HG03280 (cell line): Measurements from ENCODE around the gene STAG2.

ENCODE experiments used
- ATAC-seq: cut with Tn5 transposase; IDR thresholded peaks from one replicate; pipeline ENCODE4 v1.9.1; 2021; ENCODE audit warnings: mild to moderate bottlenecking, moderate library complexity; ENCODE audit not compliant: unreplicated experiment

Gene STAG2

DNA sequence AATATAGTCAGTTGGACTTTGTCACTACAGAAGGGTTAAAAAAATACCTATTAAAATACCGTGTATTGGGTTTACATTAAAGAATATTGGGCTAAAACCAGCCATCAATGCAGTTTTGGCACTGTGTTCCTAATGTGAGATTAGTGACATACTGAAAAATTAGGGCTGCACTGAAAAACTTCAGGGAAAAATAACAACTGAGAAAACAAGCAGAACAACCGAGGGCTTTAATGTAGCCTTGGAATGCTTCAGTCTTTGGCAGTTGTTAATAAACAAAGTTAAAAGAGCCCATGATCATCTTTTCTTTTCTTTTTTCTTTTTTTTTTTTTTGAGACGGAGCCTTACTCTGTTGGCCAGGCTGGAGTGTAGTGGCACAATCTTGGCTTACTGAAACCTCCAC, 12.4 kb downstream of the STAG2 start:
- ATAC-seq: no peak

DNA sequence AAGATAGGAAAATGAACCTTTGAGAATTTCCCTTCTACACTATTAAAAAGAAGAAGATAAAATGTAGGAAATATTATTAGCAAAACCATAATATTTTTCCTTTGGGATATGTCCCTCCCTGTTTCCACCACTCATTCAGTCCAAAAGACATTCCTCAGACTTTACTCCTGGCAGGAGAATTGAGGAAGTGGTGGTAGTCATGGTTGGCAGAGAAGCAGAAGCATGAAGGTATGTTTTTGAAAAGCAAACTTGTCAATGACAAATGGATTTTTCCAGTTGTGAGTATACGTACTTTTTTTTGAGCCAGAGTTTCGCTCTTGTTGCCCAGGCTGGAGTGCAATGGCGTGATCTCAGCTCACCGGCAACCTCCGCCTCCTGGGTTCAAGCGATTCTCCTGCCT, 13.7 kb downstream of the STAG2 start:
- ATAC-seq: no peak

DNA sequence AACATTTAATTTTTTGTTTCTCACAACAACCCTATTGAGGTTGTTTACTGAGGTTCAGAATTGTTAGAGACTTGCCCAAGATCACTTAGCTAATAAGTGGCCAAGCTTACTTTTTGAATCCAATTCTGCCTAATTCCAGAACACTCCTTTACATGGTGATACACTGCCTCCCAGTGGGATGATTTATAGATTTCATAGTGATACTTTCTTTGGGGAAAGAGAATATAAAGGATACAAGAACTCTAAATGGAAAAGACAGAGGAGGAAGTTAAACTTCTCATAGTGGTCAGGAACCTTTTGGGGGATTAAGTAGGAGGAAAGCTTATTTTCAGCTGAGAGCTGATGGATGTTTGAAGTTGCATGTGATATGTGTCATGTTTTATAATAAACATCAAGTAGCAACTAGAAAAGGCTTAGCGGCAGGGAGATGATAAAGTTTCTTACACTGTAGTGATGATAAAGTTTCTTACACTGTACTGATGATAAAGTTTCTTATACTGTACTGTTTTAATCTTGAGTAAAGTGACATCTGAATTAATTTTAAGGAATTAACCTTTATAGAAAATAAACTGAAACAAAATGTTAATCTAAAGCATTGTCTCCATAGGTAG, 15.3 kb downstream of the STAG2 start:
- no peak for ATAC-seq

DNA sequence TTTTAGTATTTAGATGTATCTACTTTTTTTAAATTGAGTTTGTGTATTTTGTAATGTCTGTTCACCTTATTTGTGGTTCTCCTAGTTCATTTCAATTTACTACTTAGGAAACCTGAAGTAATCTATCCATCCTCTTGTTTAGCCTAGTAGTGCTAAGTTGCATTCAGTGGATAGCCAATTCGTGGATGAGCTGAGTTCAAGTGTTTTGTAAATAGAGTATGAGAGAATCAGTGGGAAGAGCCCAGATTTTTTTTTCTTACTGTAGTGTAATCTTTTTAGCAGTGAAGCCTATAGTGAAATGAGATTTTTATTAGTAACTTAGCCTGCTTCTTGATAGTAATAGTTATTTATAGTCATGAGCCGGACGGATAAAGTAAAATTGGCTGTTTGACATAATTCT, 21.7 kb downstream of the STAG2 start:
- ATAC-seq: no peak

DNA sequence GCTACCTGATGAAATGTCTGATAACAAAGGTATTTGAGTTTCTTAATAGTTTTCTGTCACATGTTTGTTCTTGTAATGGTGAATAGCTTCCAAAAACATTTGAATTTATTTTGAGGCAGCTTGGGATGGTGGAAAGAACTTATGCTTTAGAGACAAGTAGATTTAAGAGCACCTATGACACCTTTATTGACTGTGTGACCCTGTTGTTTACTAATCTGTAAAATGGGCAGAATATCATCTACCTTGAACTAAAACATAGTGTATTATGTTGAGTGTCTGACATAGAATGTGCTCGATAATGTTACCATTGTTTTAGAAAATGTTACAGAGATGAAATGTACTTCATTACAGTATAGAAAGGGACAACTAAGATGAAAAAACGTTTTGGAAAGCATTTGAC, 24.9 kb downstream of the STAG2 start:
- no peak for ATAC-seq

DNA sequence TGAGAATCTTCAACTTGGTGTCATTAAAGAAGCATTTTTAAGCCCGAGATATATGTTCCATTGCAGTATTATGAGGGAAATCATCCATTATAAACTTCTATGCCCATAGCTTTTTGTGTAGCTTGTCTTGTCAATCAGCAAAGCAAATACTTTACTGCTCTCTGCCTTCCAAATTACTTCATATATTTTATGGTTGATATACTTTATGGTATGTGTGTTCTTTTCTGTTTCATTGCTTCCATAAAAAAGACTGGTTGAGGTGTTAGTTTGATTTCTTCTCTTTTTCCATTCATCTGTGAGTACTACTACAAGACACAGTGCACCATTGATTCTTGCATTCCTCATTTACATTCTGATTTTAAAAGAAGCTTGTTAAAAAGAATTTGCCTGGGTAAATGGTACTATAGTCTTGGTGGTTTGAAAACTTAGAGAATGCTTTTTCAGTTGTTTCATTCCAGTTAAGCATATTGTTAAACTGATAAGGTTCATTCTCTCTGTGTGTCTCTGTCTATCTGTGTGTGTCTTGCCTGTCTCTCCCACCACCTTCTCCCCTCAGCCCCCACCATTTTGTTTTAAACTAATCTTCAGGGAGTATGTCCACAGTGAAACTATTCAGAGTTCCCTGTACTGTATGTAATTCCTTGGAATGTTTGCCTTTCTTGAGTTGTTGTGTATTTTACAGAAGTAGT, 27.1 kb downstream of the STAG2 start:
- ATAC-seq: no peak

DNA sequence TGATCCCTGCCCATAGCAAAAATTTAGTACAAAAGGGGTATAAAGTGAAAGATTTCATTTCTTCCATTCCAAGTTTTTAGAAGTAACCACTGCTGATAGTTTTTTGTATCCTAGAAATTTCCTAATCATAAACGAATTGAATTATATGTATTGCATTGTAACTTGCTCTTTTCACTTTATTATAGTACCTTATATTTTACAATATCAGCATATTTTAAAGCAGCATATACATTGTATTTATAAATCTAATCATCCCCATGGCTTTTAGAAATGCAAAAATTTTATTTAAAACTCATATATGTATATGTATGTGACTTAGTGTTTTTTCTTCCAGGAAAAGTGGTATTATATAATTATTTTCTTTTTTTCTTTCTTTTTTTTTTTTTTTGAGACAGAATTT, 27.7 kb downstream of the STAG2 start:
- ATAC-seq: no peak

DNA sequence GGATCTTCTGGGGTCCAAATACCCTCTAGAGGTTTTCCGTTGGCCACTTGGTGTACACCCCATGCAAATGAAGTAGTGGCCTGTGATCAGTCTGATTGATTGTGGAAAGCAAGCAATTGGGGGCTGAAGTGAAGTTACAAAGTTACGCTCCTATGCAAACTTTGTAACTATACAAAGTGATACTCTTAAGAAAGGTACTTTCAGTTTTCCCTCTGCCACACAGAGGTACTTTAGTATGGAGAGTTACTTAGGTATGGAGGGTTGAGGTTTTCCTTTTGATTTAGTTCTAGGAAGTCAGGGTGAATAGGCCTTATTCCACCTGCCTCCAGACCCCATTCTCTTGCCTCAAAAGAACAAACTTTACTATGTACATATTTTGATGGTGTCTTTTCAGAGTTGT, 28.7 kb downstream of the STAG2 start:
- no peak for ATAC-seq

DNA sequence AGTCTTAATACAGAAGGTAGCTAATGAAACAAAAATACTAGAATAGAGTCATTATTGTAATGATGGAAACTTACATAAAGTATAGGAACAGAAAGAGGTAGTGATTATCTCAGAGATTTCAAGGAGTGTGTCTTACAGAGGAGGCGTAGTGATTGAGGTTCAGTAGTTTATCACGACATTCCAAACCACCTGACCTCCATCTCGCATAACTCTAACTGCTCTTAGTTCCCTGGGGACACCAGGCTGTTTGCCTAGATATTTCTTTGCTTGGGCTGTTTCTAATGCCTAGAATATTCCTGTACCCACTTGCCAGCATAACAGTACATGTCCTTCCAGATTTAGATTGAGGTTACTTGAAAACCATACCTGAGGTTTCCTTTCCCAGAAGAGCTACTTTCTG, 29.1 kb downstream of the STAG2 start:
- ATAC-seq: no peak

DNA sequence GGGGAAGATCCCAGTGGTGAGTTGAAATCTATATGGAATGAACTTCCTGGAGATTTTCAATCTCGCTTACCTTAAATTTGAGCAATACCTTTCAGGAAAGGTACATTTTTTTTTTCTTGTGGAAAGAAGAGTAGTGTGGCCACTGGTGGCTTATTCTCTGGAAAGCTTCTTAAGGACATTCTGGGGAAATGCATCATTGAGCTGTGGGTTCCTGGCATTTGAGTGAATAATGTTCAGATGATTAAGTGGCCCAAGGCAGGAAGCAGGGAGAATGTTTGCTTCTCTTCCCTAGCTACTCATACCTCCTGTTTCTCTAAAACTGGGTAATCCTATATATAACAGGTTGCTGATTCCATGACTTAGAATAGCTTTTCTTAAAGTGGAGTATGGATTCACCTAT, 31.8 kb downstream of the STAG2 start:
- ATAC-seq: no peak

DNA sequence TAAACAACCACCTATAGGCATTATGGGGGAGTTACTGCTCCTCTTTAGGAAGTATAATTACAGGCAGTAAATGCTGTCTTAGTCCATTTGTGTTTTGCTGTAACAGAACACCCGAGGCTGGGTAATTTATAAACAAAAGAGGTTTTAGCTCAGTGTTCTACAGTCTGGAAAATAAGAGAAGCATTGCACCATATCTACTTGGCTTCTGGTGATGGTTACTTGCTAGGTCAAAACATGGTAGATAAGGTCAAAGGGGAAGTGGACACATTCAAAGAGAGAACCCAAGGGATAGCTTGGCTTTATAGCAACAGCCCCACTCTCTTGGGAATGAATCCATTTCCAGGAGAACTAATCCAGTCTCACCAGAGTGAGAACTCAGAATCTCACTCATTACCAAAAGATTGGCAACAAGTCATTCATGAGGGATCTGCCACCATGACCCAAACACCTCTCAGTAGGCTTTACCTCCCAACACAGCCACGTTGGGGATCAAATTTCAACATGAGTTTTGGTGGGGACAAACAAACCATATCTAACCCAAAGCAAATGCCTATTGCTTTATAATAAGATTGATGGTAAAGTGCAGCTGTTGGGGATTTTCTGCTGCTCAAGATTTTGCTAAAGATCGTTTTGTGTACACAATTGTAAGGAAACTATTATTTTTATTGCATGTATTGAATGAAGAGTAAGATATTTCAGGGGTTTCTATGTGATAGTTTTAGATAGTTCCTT, 32.6 kb downstream of the STAG2 start:
- no peak for ATAC-seq

DNA sequence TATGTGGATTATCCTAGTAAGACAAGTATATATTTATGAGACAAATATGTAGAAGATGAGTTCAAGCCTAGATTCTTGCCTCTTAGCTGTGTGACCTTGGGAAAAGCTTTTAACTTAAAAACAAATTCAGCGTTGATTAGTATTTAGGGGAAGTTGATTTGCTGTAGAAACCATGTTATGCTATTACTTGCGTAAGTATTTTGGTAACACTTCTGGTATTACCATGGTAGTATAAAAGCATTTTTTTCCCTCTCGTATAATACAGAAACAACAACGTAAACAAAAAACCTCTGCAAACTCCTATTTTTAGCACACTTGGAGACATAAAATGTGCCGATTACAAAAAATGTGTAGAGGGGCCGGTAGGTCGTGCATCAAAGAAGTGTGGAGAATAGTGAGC, 33.2 kb downstream of the STAG2 start:
- ATAC-seq: no peak

DNA sequence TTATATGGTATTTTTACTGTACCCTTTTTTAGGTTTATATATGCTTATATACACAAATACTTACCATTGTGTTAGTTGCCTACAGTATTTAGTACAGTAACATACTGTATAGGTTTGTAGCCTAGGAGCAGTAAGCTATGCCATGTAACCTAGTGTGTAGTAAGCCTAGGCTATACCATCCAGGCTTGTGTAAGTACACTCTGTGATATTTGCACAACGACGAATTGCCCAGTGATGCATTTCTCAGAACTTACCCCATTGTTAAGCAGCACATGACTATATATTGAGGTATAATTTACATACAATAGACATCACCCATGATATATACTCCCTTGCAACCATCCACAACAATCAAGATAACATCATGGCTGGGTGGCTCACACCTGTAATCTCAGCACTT, 40.1 kb downstream of the STAG2 start:
- no peak for ATAC-seq

DNA sequence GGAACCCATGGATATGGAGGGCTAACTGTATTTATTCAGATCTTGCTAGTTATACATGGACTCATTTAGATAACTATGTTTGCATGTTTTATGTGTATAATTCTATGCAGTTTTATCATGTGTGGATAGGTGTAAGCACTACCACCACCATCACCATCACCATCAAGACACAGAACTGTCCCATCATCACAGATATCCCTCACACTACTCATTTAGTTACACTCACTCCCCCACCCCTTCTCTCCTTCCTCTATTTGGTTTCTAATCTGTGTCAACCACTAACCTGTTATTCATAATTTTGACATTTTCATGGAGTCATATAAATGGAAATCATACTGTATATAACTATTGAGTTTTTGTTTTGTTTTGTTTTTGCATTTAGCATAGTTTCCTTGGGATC, 43.7 kb downstream of the STAG2 start:
- no peak for ATAC-seq

DNA sequence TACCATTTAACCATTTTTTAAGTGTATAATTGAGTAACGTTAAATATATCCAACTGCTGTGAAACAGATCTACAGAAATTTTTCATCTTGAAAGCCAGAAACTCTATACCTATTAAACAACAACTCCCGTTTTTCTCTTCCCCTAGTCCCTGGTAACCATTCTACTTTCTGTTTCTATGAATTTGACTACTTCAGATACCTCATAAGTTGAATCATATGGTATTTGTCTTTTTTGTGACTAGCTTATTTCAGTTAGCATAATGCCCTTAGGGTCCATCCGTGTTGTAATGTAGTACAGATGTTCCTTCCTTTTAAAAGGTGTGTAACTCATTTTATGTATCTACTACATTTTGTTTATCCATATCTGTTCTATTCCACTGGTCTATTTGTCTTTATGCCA, 48.7 kb downstream of the STAG2 start:
- ATAC-seq: peak; percentile 76

DNA sequence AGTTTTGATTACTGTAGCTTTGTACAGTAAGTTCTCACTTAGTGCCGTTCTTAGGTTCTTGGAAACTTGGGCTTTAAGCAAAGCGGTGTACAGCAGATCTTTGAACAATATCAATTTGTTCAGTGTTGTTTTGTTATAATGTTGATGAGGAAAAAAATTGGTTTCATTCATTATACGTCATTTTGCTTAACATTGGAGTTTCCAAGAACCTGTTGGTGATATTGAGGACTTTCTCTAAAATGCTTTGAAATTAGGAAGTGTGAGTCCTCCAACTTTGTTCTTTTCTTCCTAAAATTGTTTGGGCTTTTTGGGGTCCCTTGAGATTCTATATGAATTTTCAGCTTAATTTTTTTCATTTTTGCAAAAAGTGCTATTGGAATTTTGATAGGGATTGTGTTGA, 49.1 kb downstream of the STAG2 start:
- peak; percentile 30 for ATAC-seq

DNA sequence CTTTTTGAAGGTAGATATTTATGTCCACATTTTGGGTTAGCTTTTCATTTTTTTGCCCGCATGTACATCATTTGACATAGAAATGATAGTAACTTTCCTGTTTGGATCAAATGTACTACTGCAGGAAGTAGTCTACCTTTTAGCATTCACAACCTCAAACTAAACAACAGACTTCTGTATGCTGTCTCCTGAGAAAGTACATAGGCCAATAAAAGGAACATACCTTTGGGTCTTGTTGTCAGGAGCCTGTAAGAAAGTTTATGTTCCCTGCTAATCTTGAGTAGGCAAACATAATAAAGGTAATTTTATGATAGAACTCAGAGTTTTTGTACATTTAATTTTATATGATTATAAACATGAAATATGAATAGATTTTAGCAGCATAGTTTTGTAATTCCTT, 54.2 kb downstream of the STAG2 start:
- no peak for ATAC-seq

DNA sequence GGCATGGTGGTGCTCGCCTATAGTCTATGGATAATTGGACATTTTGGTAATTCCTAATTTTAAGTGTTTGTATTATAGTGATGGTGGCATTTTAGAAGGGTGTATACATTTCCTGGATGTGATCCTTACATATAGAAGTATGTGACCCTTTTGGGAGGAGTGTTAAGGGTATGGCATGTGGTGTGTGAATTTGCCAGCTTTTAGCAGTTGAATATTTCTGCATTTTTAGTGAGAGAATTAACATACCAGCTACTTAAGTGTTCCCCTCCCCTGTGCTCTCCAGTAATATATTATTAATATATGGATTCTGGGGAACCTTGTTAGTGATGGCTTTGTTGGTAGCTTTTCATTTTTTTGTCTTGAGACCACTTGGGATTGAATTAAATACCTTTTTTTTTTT, 55.3 kb downstream of the STAG2 start:
- ATAC-seq: no peak

DNA sequence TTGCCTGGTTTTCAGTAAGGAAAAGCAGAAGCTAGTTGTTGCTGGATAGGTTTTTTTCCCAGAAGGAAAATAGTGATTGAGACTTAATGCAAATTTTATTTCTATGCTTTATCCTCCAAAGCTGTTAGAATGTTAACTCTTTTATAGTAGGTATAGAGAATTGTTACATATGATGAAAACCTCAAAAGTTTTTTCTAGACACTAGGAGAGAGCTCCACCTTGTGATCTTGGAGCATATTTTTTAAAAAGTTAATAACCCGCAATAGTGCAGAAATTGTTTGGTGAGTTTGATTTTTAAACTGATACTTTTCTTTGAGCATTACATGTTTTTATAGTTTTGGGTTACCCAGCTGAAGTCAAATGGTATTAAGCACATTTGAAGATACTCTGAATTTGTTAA, 56.5 kb downstream of the STAG2 start:
- no peak for ATAC-seq

DNA sequence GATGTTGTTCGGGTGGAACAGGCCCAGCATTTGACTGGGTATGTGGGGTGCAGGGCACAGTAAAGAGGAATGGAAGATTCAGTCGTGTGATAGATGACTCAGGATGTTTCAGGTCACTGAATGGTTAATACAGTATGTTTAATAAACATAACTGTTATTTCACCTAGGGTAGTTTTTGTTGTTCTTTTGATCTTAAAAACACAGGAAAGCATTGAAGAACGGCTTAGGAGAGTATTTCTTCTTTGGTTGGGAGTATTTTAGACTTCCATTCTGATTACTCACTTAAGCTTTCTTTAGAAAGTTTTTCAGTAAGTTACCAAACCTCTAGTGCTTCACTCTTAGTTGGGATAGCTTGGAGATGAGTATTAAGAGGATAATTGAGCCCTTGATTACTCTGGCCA, 62.3 kb downstream of the STAG2 start:
- no peak for ATAC-seq

DNA sequence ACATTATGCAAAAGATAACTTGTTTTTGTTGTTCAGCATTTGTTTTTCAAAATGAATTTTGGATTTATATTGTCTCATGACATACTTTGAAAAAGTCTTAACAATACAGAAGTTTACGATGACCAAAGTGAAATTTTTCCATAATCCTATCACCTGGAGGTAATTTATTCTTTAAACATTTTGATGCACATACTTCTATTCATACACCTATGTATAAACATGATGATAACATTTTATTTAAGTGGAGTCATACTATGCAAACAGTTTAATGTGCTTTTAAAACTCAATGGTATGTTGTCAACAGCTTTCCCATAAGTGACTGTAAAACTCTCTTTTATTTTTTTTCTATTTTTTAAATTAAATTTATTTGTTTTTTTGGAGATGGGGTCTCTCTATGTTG, 65.0 kb downstream of the STAG2 start:
- no peak for ATAC-seq

DNA sequence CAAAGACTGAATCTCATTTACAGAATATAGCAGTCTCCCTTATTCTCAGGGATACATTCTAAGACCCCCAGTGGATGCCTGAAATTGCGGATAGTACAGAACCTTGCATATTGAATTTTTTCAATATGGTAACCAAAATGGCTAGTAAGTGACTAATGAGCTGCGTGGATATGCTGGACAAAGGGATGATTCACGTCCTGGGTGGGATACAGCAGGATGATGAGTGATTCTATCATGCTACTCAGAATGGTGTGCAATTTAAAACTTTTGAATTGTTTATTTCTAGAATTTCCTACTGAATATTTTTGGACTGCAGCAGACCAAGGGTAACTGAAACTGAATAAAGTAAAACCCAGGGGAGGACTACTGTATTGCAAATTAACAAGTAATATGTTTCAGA, 66.7 kb downstream of the STAG2 start:
- ATAC-seq: no peak
